Activated CD4-positive, CD25-positive, alpha-beta regulatory T cell (primary cell): Measurements from ENCODE around the gene TPR.

Experiments
- DNase-seq, 4 experiments: peaks; one replicate each; lab custom pipeline; 2025; lab: John Stamatoyannopoulos, UW

Gene TPR

DNA sequence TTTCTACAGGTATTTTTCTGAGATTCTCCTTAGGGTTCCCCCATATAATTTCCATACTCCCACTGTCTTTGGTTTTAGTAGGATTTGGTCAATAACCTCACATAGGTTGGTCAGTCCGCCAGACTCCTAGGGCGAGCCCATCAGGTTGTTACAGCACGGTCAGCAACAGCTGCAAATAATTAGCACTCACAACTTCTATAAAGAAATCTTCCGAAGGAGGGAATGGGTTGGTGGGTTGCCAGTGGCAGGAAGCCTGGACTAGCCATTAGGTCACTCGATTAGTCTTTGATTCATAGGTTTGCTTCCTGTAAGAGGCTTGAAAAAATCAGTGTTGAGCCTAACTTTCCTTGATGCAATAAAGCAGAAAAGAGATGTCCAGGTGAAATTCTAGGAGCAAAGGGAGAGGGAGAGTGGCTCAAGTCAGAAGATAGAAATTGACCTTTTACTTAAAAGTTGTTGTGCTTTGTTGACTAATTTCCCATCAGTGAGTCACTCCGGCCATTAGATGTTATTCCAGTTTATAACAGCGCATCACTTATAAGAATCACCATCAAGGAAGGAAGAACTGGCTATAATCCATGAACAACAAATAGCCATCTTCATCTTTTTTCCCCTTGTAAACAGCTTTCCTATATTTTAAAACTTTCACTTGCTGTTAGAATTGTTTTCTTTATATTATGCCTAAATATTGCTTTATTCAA is 88.3 kb downstream of the TPR start:
- DNase-seq = no peak

- DNase-seq = no peak
Measured at GRCh38 chr1:186283374-186283773, 91.7 kb downstream of the TPR start.

GRCh38 chr1:186282466-186282865 is 92.6 kb downstream of the TPR start:
- no peak for DNase-seq

GRCh38 chr1:186275822-186276221 is 99.2 kb downstream of the TPR start:
- no peak for DNase-seq

- DNase-seq = no peak
Measured at GRCh38 chr1:186272486-186272885, 102.6 kb downstream of the TPR start.

DNA sequence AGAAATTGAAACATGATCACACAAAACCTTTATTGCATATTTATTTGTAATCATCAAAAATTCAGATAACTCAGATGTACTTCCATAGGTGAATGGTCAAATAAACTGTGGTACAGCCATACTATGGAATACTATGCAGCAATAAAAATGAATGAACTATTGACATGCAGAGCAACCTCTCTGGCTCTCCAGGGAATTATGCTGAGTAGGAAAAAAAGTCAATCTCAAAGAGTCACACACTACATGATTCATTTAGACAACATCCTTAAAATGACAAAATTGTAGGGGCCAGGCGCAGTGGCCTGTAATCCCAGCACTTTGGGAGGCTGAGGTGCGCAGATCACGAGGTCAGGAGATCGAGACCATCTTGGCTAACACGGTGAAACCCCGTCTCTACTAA is 104.0 kb downstream of the TPR start:
- no peak for DNase-seq
